Neural cell (in vitro differentiated cells): ENCODE results near the gene PLA2G4E.

Experiments
- CTCF ChIP-seq: fragments of 450-650 bp; IDR thresholded peaks from 2 replicates; pipeline ENCODE4 v1.5.1; 2014; ENCODE audit warnings: antibody characterized with exemption, mild to moderate bottlenecking, moderate library complexity; ENCODE audit not compliant: poor library complexity, severe bottlenecking
- EZH2 ChIP-seq: fragments of 200-600, 300-800 bp; shearing (Covaris generic), sonication (generic); IDR thresholded peaks from 2 replicates; pipeline ENCODE4 v1.6.1; 2014; ENCODE audit warnings: antibody characterized with exemption, low read length, borderline replicate concordance, mild to moderate bottlenecking; ENCODE audit not compliant: insufficient read depth, poor library complexity, severe bottlenecking
- TF ChIP-seq, protein P1 (sequence below): IDR thresholded peaks from 2 replicates; pipeline ENCODE4 v1.6.1; 2012; ENCODE audit warnings: borderline replicate concordance

GRCh38 chr15:42060797-42061196, 40.0 kb upstream of the PLA2G4E start:
- TF ChIP-seq CTCF (no peak), EZH2 (no peak)
- TF ChIP-seq, protein P1, sequence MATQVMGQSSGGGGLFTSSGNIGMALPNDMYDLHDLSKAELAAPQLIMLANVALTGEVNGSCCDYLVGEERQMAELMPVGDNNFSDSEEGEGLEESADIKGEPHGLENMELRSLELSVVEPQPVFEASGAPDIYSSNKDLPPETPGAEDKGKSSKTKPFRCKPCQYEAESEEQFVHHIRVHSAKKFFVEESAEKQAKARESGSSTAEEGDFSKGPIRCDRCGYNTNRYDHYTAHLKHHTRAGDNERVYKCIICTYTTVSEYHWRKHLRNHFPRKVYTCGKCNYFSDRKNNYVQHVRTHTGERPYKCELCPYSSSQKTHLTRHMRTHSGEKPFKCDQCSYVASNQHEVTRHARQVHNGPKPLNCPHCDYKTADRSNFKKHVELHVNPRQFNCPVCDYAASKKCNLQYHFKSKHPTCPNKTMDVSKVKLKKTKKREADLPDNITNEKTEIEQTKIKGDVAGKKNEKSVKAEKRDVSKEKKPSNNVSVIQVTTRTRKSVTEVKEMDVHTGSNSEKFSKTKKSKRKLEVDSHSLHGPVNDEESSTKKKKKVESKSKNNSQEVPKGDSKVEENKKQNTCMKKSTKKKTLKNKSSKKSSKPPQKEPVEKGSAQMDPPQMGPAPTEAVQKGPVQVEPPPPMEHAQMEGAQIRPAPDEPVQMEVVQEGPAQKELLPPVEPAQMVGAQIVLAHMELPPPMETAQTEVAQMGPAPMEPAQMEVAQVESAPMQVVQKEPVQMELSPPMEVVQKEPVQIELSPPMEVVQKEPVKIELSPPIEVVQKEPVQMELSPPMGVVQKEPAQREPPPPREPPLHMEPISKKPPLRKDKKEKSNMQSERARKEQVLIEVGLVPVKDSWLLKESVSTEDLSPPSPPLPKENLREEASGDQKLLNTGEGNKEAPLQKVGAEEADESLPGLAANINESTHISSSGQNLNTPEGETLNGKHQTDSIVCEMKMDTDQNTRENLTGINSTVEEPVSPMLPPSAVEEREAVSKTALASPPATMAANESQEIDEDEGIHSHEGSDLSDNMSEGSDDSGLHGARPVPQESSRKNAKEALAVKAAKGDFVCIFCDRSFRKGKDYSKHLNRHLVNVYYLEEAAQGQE: no peak
